ENCODE results near the gene HMG20A. TPM values are rescaled to one million over a fixed set of nuclear protein-coding genes. Genes with fewer than 3 reads are reported as not detected.

The HMG20A gene
- total RNA-seq, 1 donor from 2014 or later: 26.4 TPM

DNA sequence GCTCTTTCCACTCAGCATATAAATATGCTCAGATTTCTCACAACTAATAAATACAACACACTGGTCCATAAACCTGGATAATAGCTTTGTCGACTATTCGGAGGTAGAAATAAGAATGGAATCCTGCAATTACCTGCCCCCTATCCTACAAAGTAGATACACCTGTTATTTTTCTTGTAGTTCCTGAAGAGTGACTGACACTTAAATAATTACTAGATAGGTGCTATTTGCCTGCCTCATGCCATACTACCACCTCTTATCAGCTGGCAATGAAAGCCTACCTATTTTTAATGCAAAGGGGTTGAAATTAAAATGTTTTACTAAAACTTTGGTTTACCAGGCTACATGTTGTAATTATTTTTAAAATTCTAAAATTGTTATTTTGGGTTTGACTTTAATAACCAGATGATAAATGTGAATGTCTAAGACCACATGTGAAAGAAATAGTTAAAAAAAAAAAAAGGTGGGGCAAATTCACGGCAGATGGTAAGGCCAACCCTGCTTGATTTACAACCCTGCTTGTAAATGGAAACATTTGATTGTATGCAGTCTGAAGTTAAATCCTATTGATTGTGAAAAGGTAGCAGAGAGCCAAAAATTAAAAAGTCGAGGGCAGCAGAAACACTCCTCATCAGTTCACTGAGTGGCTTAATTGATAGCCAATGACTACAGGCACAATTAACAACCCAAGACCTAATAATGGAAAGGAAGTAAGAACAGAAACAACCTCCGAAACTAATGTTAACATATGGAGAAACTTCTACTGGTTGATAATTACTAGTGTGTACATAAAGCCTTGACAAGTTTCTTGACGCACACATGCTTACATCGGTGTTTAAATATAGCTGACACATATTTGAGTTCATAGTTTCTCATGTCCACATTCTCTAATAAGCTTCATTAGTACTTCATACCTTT is 9.7 kb upstream of the HMG20A start:
- TF ChIP-seq, protein P1, sequence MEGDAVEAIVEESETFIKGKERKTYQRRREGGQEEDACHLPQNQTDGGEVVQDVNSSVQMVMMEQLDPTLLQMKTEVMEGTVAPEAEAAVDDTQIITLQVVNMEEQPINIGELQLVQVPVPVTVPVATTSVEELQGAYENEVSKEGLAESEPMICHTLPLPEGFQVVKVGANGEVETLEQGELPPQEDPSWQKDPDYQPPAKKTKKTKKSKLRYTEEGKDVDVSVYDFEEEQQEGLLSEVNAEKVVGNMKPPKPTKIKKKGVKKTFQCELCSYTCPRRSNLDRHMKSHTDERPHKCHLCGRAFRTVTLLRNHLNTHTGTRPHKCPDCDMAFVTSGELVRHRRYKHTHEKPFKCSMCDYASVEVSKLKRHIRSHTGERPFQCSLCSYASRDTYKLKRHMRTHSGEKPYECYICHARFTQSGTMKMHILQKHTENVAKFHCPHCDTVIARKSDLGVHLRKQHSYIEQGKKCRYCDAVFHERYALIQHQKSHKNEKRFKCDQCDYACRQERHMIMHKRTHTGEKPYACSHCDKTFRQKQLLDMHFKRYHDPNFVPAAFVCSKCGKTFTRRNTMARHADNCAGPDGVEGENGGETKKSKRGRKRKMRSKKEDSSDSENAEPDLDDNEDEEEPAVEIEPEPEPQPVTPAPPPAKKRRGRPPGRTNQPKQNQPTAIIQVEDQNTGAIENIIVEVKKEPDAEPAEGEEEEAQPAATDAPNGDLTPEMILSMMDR (IDR thresholded peaks at IDR 0.05; ENCODE audit: insufficient read depth, low read length, poor library complexity, severe bottlenecking): no peak
- H3K4me3 ChIP-seq (ENCODE audit: low read depth, low read length): no peak overlapping the region

DNA sequence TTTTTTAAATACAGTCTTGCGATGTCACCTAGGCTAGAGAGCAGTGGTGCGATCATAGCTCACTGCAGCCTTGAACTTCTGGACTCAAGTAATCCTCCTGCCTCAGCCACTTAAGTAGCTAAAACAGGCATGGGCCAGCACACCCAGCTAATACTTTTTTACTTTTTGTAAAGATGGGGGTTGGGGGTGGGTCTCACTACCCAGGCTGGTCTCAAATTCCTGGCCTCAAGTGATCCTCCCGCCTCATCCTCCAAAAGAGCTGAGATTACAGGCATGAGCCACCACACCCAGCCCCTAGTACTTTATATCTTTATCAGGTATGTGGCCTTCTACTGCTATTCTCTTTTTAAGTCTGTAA is 9.1 kb upstream of the HMG20A start:
- no peaks in the 10 kb centered on the region for H3K36me3 ChIP-seq (ENCODE audit: control insufficient read depth, insufficient read depth, low read length)
- H3K27me3 ChIP-seq (ENCODE audit: control insufficient read depth, insufficient read depth, low read length): no peaks in the 10 kb centered on the region
- no peak for DNase-seq (ENCODE audit: low read depth)
- TF ChIP-seq, protein P1 (IDR thresholded peaks at IDR 0.05; ENCODE audit: insufficient read depth, low read length, poor library complexity, severe bottlenecking): no peak
- H3K4me3 ChIP-seq (ENCODE audit: low read depth, low read length): no peak overlapping the region

More for the DNA sequence above, 9.7 kb upstream of the HMG20A start:
- no peaks in the 10 kb centered on the region for H3K36me3 ChIP-seq (ENCODE audit: control insufficient read depth, insufficient read depth, low read length)
- no peaks in the 10 kb centered on the region for H3K27me3 ChIP-seq (ENCODE audit: control insufficient read depth, insufficient read depth, low read length)
- DNase-seq (ENCODE audit: low read depth): no peak

DNA sequence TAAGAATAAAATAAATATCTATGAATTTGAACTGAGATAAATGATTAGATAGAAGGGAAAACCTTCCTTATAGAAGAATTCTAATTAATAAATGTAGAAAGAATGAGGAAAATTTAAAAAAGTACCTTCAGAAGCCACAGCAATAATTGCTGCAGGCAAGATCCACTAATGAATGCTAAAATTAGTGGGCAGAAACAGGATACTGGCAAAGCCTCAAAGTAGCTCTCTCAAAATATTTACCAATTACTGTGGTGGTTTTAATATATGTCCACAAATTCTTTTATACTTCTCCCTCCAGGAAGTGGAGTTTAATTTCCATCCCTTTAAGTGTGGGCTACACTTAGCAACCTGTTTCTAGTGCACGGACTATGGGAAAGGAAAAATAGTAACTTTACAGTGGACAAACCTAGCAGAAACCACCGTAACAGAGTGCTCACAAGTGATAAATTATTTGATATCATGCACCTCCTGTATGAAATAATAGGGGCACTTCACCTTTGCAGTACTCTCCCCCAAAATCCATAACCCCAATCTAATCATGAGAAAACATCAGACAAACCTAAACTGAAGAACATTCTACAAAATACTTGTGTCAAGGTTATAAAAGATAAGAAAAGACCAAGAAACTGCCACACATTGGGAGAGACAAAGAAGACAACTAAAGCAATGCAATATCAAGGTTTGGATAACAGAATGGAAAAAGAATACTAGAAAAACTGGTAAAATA is 7.6 kb upstream of the HMG20A start:
- DNase-seq (ENCODE audit: low read depth): no peak

DNA sequence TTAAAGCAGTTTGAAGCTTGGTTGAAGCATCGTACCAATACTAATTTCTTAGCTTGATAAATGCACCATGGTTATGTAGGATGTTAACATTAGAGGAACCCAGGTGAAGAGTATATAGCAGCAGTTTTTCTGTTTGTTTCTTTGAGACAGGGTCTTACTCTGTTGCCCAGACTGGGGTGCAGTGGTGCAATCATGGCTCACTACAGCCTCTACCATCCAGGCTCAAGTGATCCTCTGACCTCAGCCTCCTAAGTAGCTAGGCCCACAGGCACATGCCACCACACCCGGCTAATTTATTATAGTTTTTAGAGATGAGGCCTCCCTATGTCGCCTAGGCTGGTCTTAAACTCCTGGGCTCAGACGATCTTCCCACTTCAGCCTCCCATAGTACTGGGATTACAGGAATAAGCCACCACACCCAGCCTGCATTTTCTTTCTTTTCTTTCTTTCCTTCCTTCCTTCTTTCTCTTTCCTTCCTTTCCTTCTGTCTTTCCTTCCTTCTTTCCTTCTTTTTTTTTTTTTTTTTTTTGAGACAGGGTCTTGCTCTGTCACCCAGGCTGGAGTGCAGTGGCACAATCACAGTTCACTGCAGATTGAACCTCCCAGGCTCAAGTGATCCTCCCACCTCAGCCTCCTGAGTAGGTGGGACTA is 6.9 kb upstream of the HMG20A start:
- no peaks in the 10 kb centered on the region for H3K36me3 ChIP-seq (ENCODE audit: control insufficient read depth, insufficient read depth, low read length)
- H3K27me3 ChIP-seq (ENCODE audit: control insufficient read depth, insufficient read depth, low read length): no peaks in the 10 kb centered on the region
- TF ChIP-seq, protein P1 (IDR thresholded peaks at IDR 0.05; ENCODE audit: insufficient read depth, low read length, poor library complexity, severe bottlenecking): no peak
- H3K4me3 ChIP-seq (ENCODE audit: low read depth, low read length): no peak overlapping the region
- DNase-seq (ENCODE audit: low read depth): no peak

More for the DNA sequence above, 7.6 kb upstream of the HMG20A start:
- no peaks in the 10 kb centered on the region for H3K27me3 ChIP-seq (ENCODE audit: control insufficient read depth, insufficient read depth, low read length)
- TF ChIP-seq, protein P1 (IDR thresholded peaks at IDR 0.05; ENCODE audit: insufficient read depth, low read length, poor library complexity, severe bottlenecking): no peak
- H3K36me3 ChIP-seq (ENCODE audit: control insufficient read depth, insufficient read depth, low read length): no peaks in the 10 kb centered on the region
- no peak overlapping the region for H3K4me3 ChIP-seq (ENCODE audit: low read depth, low read length)

DNA sequence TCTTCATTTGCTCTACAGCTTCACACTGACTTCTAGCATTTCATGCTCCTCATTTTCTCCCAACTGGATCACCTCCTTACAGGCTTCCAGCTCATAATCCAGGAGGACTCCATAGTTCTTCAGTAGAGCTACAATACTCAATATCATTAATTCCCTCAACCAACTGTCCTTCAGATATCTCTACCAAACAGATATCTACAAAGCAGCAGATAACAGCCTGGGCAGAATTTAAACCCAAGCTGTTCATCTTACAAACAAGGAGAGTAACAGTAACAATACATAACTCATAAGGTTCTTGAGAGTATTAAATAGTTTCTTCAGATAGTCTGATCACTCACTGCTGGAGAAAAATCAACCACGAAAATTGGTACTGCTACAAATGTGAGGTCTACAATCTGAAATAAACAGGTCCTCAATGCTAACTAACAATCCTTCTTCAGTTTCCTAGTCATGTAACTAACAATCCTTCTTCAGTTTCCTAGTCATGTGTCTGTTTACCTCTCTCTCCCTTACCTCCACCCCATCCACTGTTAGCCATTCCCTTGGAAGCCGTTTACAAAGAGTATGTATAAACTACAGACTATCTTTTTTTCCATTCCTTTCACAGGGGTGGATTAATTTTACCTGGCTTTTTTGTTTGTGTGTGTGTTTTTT is 5.8 kb upstream of the HMG20A start:
- DNase-seq (ENCODE audit: low read depth): no peak
- no peaks in the 10 kb centered on the region for H3K27me3 ChIP-seq (ENCODE audit: control insufficient read depth, insufficient read depth, low read length)
- TF ChIP-seq, protein P1 (IDR thresholded peaks at IDR 0.05; ENCODE audit: insufficient read depth, low read length, poor library complexity, severe bottlenecking): no peak

More for the DNA sequence above, 5.8 kb upstream of the HMG20A start:
- no peak overlapping the region for H3K4me3 ChIP-seq (ENCODE audit: low read depth, low read length)
- no peaks in the 10 kb centered on the region for H3K36me3 ChIP-seq (ENCODE audit: control insufficient read depth, insufficient read depth, low read length)

Measured in kidney epithelial cell (primary cell).